HG03064 (cell line): ENCODE data around the gene TOR3A.
A peak's percentile ranks its signal among the peaks of the same experiment; 100 is the strongest.
"Not testable (repeated sequence)": the region's sequence is repeated elsewhere in the genome, so short reads cannot be mapped to it uniquely, and the experiment has no call there.

Experiments
- ATAC-seq: cut with Tn5 transposase; IDR thresholded peaks from one replicate; pipeline ENCODE4 v1.9.1; 2021; ENCODE audit warnings: low read depth; ENCODE audit not compliant: unreplicated experiment

TOR3A gene

GRCh38 chr1:179104611-179105250 is 22.9 kb downstream of the TOR3A start:
- ATAC-seq: no peak

GRCh38 chr1:179105393-179105792 is 23.5 kb downstream of the TOR3A start:
- no peak for ATAC-seq

GRCh38 chr1:179107706-179108629 is 26.1 kb downstream of the TOR3A start:
- ATAC-seq: no peak

GRCh38 chr1:179108644-179109043 is 26.8 kb downstream of the TOR3A start:
- ATAC-seq: no peak

GRCh38 chr1:179115181-179115580 is 33.3 kb downstream of the TOR3A start:
- ATAC-seq: no peak

GRCh38 chr1:179119513-179119912 is 37.6 kb downstream of the TOR3A start:
- no peak for ATAC-seq

GRCh38 chr1:179120736-179121135 is 38.9 kb downstream of the TOR3A start:
- ATAC-seq: no peak

GRCh38 chr1:179121159-179121938 is 39.5 kb downstream of the TOR3A start:
- no peak for ATAC-seq

- ATAC-seq: no peak
These were observed 43.0 kb downstream of the TOR3A start for GRCh38 chr1:179124873-179125272.

GRCh38 chr1:179126338-179127060 is 44.6 kb downstream of the TOR3A start:
- no peak for ATAC-seq

- no peak for ATAC-seq
These were observed 45.5 kb downstream of the TOR3A start for GRCh38 chr1:179127163-179127895.

GRCh38 chr1:179128520-179128919 is 46.6 kb downstream of the TOR3A start:
- ATAC-seq: no peak

- ATAC-seq: peak; percentile 97
These were observed 48.0 kb downstream of the TOR3A start for GRCh38 chr1:179129702-179130473.

- not testable (repeated sequence) for ATAC-seq
These were observed 53.3 kb downstream of the TOR3A start for GRCh38 chr1:179135168-179135567.

GRCh38 chr1:179135707-179136106 is 53.8 kb downstream of the TOR3A start:
- not testable (repeated sequence) for ATAC-seq

GRCh38 chr1:179137617-179138255 is 55.9 kb downstream of the TOR3A start:
- no peak for ATAC-seq

GRCh38 chr1:179138755-179139154 is 56.9 kb downstream of the TOR3A start:
- not testable (repeated sequence) for ATAC-seq

GRCh38 chr1:179141592-179142251 is 59.9 kb downstream of the TOR3A start:
- ATAC-seq: no peak
